NCI-H1048 (cell line): ENCODE results near the gene CNTLN.
"Not testable (repeated sequence)": the region's sequence is repeated elsewhere in the genome, so short reads cannot be mapped to it uniquely, and the experiment has no call there.

Experiments used
- DNase-seq: peaks from one replicate; lab custom pipeline; 2025; lab: John Stamatoyannopoulos, UW

Gene CNTLN

DNA sequence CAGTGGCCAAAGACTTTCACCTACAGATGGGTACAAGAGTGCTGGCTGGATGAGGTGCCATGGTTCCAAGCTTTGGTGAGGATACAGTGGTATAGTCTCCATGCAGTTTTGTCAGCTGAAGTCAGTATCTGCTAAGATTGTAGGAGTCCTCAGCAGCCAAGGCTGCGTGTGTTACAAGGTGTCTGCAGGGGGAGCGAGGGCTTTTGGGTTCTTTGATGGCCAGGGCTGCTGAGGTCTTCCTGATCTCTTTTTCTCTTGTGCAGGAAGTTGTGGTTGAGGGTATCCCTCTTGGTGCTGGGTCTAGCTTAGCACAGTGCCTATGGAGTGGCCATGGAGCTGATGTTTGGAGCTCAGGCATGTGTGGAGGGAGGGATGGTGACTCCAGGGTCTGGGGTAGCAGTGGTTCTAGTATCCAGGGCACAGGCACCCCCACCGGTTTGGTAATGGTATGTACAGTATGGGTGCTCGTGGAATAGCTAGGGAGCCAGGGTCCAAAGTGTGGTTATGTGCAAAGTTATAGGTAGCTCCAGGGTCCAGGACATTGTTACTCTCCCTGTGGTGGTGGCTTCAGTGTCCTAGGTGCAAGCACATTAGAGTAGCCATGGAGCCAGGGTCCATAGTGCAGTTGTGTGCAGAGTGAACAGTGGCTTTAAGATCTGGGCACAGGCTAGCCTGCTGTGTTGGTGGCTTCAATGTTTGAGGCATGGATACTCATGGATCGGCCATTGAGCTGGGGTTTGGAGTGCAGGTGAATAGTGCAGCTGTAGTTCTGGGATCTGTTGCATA, 36.7 kb downstream of the CNTLN start:
- no peak for DNase-seq

DNA sequence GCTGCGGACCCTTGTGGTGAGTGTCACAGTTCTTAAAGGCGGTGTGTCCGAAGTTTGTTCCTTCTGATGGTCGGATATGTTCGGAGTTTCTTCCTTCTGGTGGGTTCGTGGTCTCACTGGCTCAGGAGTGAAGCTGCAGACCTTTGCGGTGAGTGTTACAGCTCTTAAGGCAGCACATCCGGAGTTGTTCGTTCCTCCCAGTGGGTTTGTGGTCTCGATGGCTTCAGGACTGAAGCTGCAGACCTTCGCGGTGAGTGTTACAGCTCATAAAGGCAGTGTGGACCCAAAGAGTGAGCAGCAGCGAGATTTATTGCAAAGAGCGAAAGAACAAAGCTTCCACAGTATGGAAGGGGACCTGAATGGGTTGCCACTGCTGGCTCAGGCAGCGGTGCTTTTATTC, 42.7 kb downstream of the CNTLN start:
- not testable (repeated sequence) for DNase-seq

- DNase-seq = no peak
Measured at GRCh38 chr9:17185481-17186029, 50.7 kb downstream of the CNTLN start.

- DNase-seq = no peak
Measured at GRCh38 chr9:17191082-17191481, 56.2 kb downstream of the CNTLN start.

GRCh38 chr9:17204611-17205152, 69.8 kb downstream of the CNTLN start:
- DNase-seq = no peak

- DNase-seq = peak; percentile 10
Measured at GRCh38 chr9:17216011-17216410, 81.2 kb downstream of the CNTLN start.

DNA sequence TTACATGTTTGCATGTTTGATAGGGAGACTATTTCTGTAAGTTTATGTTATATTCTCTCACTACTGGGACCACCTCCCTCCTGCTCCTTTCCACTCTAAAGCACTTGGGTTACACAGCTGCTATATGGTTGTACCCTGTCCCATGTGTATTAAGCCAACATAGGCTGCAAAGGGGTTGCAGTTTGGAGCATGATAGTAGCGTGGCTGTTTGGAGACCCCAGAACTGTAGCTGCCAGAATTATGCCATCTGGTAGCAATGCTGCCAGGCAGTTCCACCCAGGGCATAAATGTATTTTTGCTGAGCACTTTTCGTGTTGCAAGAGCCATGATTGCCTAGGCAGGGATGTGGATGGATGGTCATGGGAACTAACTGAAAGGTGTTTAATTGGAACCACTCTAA, 81.8 kb downstream of the CNTLN start:
- no peak for DNase-seq

- DNase-seq = no peak
Measured at GRCh38 chr9:17217272-17217671, 82.4 kb downstream of the CNTLN start.

DNA sequence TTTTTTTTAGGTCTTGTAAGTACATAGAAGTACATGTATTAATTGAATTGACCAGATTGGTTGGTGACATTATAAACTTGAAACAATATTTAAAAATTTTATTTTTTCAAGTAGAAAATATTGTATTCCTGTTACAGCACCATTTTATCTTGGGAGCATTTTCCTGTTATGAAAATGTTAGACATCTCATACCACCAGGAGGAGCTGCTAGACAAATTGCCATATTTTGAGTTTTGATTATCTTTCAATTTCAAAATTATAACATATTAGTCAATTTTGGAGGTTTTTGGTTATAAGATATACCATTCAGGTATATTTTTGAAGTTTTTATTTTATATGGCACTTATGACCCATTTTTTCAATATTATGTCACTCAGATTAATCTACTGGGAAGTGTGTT, 84.4 kb downstream of the CNTLN start:
- DNase-seq = no peak

DNA sequence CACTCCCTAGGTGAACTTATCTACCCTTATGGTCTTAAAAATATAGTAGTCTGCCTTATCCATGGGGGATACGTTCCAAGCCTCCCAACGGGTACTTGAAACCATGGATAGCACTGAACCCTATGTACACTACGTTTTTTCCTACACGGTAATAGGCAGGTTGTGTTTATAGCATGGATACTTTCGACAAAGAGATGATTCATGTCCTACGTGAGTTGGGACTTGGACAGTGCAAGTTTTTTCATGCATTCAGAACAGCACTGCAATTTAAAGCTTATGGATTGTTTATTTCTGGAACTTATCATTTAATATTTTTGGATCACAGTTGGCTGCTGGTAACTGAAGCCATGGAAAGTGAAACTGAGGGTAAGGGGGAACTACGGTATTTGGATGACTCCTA, 88.1 kb downstream of the CNTLN start:
- DNase-seq = no peak

DNA sequence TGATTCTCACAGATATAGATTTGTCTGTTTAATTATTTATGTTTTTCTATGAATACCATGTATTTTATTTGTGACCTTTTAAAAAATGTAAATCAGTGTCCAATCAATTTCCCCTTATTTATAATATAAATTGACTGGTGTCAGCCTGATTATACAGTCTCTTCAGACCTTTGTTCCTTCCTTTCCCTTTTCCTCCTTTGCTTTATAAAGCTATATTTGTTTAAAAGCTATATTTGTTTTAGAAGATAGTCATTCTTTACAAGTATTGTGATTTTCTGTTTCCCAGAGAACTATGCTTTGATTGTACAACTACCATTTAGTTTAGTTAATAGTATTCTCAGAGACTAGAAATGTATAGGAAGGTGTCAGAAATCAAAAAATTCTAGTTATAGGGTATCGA, 90.6 kb downstream of the CNTLN start:
- DNase-seq = no peak

DNA sequence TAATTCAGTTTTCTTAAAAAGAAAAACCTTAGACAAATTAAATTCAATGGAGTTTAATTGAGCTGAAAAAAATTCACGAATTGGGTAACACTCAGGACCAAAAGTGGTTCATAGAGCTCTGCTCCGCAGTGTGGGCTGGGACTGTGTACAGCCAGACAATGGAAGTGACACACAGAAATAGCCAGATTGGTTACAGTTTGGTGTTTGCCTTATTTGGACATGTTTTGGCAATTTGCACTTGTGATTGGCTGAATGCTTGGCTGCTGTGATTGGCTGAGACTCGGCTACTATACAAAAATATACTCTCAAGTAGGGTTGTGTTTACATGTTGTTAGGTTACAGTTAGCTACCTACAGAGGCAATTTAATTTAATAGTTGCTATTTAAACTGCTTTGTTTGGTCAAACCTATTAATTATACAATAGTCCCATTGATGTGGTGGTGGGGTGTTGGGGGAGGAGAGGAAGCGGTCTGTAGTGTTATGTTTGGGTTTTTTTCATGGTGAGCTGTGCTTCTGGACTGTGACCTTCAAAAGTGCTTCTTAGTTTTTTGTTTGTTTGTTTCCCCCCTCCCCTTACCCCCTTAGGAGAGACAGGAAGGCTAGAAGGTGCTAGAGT, 95.2 kb downstream of the CNTLN start:
- no peak for DNase-seq

GRCh38 chr9:17230646-17231045, 95.8 kb downstream of the CNTLN start:
- no peak for DNase-seq

GRCh38 chr9:17236147-17236546, 101.3 kb downstream of the CNTLN start:
- no peak for DNase-seq

- no peak for DNase-seq
Measured at GRCh38 chr9:17246770-17247169, 111.9 kb downstream of the CNTLN start.

DNA sequence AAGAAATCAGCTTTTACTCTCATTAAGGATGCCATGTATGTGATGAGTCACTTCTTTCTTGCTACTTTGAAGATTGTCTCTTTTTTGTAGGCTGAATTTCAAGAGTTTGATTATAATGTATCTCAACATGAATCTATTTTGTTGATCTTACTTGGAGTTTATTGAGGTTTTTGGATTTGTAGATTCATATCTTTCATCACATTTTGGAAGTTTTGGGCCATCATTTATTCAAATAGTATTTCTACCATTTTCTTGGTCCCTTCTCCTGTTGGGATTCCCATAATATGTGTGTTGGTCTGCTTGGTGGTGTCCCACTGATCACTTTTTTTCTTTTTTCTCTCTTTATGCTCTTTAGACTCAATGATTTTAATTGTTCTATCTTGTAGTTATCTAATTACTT, 116.3 kb downstream of the CNTLN start:
- DNase-seq = no peak

- not testable (repeated sequence) for DNase-seq
Measured at GRCh38 chr9:17268531-17269188, 133.8 kb downstream of the CNTLN start.

GRCh38 chr9:17269799-17270198, 135.0 kb downstream of the CNTLN start:
- no peak for DNase-seq

DNA sequence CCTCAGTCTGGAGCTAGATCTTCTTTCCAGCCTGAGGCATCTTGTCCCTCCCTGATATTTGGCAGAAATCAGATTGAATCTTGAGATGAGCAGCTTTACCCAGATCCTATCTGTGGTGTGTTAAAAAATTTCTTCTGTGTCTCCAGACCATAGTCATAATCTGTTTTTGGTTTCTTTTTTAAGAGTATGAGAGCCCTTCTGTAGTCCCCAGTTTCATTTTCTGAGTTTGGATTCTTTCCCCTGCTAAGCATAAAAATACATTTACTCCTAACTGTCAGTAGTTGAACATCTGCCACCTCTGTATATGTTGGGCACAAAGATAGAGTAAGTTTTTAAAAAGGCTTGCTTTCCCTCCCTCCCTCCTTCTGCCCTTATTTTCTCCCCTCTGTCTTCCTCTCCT, 137.7 kb downstream of the CNTLN start:
- DNase-seq = no peak

DNA sequence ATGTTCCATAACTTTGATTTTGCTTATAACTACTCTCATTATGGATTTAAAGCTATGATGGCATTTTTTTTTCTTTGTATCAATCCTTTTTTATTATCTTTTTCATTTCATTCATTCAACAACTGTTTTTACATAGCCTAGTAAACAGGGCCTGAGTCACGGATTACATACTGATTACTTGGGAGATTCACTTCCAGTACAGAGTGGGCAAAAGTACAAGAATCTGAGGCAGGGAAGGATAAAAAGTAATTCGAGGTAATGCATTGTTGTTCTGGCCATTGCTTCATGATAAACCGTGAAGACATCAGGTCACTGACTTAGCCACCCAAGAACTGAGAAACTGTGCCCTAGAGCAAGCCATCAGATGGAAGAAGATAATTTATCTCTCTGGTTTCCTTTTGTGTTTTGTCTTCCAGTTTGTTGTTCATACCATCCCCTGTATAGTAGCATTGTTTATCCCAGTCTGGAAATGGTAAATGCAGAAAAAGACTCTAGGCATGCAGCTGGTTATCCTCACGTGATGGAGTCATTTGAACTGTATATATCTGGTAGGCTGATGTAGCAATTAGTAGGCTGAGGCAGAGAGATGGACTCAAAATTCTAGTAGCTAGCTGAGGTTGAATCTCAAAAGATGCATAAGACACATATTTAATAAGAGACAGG, 145.6 kb downstream of the CNTLN start:
- no peak for DNase-seq

DNA sequence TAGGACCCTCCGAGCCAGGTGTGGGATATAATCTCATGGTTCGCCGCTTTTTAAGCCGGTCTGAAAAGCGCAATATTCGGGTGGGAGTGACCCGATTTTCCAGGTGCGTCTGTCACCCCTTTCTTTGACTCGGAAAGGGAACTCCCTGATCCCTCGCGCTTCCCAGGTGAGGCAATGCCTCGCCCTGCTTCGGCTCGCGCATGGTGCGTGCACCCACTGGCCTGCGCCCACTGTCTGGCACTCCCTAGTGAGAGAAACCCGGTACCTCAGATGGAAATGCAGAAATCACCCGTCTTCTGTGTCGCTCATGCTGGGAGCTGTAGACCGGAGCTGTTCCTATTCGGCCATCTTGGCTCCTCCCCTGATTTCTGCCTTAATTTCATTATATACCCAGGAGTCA, 155.8 kb downstream of the CNTLN start:
- DNase-seq = not testable (repeated sequence)

DNA sequence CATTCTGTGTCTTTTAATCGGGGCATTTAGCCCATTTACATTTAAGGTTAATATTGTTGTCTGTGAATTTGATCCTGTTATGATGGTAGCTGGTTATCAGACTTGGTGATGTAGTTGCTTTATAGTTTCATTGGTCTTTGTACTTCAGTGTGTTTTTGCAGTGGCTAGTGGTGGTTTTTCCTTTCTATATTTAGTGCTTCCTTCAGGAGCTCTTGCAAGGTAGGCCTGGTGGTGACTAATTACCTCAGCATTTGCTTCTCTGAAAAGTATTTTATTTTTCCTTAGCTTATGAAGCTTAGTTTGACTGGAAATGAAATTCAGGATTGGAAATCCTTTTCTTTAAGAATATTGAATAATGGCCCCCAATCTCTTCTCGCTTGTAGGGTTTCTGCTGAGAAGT, 156.9 kb downstream of the CNTLN start:
- no peak for DNase-seq
